HS-27A (cell line): ENCODE data around the gene SLC25A4.
"Not testable (repeated sequence)": the region's sequence is repeated elsewhere in the genome, so short reads cannot be mapped to it uniquely, and the experiment has no call there.

ENCODE experiments used
- DNase-seq: peaks from one replicate; pipeline ENCODE4 v3.0.0-alpha.2; 2012; ENCODE audit warnings: low read depth, missing footprints

Gene SLC25A4

GRCh38 chr4:185183622-185184281 is 40.7 kb downstream of the SLC25A4 start:
- no peak for DNase-seq

- DNase-seq, result no peak
Observed at GRCh38 chr4:185186769-185187168, 43.7 kb downstream of the SLC25A4 start.

- DNase-seq, result no peak
Observed at GRCh38 chr4:185189606-185190305, 46.7 kb downstream of the SLC25A4 start.

GRCh38 chr4:185190306-185190856 is 47.3 kb downstream of the SLC25A4 start:
- DNase-seq, result no peak

- DNase-seq, result no peak
Observed at GRCh38 chr4:185192059-185192458, 49.0 kb downstream of the SLC25A4 start.

- DNase-seq, result no peak
Observed at GRCh38 chr4:185194924-185195888, 52.1 kb downstream of the SLC25A4 start.

- no peak for DNase-seq
Observed at GRCh38 chr4:185196437-185196836, 53.4 kb downstream of the SLC25A4 start.

- not testable (repeated sequence) for DNase-seq
Observed at GRCh38 chr4:185198189-185198588, 55.1 kb downstream of the SLC25A4 start.
